Islet precursor cell (in vitro differentiated cells): Measurements from ENCODE around the gene EIF3F.
"Not testable (repeated sequence)": the region's sequence is repeated elsewhere in the genome, so short reads cannot be mapped to it uniquely, and the experiment has no call there.

Experiments used
- DNase-seq: peaks from one replicate; pipeline ENCODE4 v3.0.0-alpha.2; 2018

The EIF3F gene

GRCh38 chr11:7986768-7987559 lies at the start of gene EIF3F:
Gene EIF3F (plus strand): TSS chr11:7987337. CDS start chr11:7987353, 16 bp downstream.
- peak; percentile 98 for DNase-seq

GRCh38 chr11:7941146-7941545 lies 46.0 kb upstream of the EIF3F start:
- no peak for DNase-seq

GRCh38 chr11:7941608-7942007 lies 45.5 kb upstream of the EIF3F start, which contains the start of gene OR10A3:
Gene OR10A3 (minus strand): TSS chr11:7941708. CDS start chr11:7939520, 2,188 bp downstream.
- DNase-seq = no peak

- no peak for DNase-seq
These were observed 43.0 kb upstream of the EIF3F start for GRCh38 chr11:7944123-7944522.

- DNase-seq = no peak
These were observed 37.2 kb upstream of the EIF3F start for GRCh38 chr11:7949934-7950333.

- DNase-seq = no peak
These were observed 31.9 kb upstream of the EIF3F start for GRCh38 chr11:7955191-7955590.

GRCh38 chr11:7964261-7964660 lies 22.9 kb upstream of the EIF3F start:
- no peak for DNase-seq

GRCh38 chr11:7964873-7965272 lies 22.3 kb upstream of the EIF3F start:
- no peak for DNase-seq

- DNase-seq = no peak
These were observed 21.8 kb upstream of the EIF3F start, which contains the start of gene NLRP10 for GRCh38 chr11:7965386-7965785. Gene NLRP10 (minus strand): TSS chr11:7965447. CDS start chr11:7963495, 1,952 bp downstream.

GRCh38 chr11:7967097-7967496 lies 20.0 kb upstream of the EIF3F start:
- no peak for DNase-seq

- no peak for DNase-seq
These were observed 19.3 kb upstream of the EIF3F start for GRCh38 chr11:7967826-7968225.

- DNase-seq = no peak
These were observed 18.5 kb upstream of the EIF3F start for GRCh38 chr11:7968686-7969085.

GRCh38 chr11:7969756-7970646 lies 17.1 kb upstream of the EIF3F start:
- peak; percentile 65 for DNase-seq

- DNase-seq = no peak
These were observed 15.3 kb upstream of the EIF3F start for GRCh38 chr11:7971846-7972245.

- DNase-seq = no peak
These were observed 14.1 kb upstream of the EIF3F start for GRCh38 chr11:7973011-7973410.

- DNase-seq = peak; percentile 86
These were observed 12.5 kb upstream of the EIF3F start for GRCh38 chr11:7974668-7975067.

- DNase-seq = no peak
These were observed 9.8 kb upstream of the EIF3F start for GRCh38 chr11:7977232-7977917.

- DNase-seq = no peak
These were observed 5.4 kb upstream of the EIF3F start for GRCh38 chr11:7981619-7982157.

- no peak for DNase-seq
These were observed 4.5 kb upstream of the EIF3F start for GRCh38 chr11:7982582-7983119.

GRCh38 chr11:7983832-7984590 lies 3.1 kb upstream of the EIF3F start:
- DNase-seq = peak; percentile 40

- DNase-seq = not testable (repeated sequence)
These were observed 385 bp downstream of the EIF3F start for GRCh38 chr11:7987560-7987883.
